HG02852 (cell line): Measurements from ENCODE around the gene AK5.

Experiments
- ATAC-seq: cut with Tn5 transposase; IDR thresholded peaks from one replicate; pipeline ENCODE4 v1.9.1; 2021; ENCODE audit warnings: mild to moderate bottlenecking, moderate library complexity; ENCODE audit not compliant: unreplicated experiment

Gene AK5

DNA sequence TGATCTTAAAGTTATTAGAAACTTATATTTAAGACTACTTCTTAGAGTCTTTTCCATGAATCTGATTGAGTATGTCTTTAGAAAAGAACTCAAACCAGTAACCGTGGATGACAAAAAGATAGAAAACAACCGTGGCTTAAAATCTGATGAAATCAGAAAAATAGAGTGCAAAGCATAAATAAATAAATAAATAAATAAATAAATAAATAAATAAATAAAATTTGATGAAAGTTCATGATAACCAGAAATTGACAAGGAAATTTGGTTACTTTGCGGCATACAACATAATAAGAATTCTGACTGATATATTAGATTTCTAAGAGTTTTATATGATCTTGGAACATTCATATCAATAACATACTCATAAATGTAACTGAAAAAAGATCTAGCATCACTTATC, 152.1 kb downstream of the AK5 start:
- no peak for ATAC-seq

- no peak for ATAC-seq
Measured at GRCh38 chr1:77434967-77435366, 153.1 kb downstream of the AK5 start.

GRCh38 chr1:77438236-77438913, 156.6 kb downstream of the AK5 start:
- ATAC-seq = no peak

DNA sequence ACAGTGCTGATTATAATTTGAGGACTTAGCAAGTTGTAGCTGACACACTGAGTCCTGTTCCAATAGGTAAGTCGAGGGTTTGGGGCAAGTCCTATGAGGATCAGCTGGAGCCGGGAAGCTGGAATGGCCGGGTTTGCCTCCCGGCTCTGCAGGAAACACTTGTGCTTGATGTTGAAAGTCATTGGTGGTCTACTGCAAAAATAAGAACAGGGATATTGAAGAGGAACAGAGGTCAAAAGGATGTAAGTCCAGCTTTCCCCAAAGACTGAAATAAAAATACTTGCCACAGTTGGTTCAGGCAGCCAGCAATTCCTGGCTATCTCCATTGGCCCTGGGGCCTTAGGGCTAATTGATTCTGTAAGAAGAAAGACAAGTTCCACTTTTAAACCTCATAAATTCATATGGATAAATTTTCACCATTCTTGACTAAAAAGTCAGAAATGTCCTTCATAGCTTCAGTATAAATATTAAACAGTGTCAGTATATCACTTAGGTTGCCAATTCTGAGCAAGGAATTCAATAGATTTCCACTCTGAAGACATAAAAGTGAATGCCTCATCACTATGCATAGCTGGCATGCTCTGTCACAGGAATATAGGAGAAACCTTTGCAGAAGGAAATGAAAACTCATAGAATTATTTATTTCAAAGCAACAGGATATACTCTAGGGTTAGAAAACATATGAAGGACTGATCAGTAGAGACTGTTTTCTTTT, 165.2 kb downstream of the AK5 start:
- no peak for ATAC-seq

DNA sequence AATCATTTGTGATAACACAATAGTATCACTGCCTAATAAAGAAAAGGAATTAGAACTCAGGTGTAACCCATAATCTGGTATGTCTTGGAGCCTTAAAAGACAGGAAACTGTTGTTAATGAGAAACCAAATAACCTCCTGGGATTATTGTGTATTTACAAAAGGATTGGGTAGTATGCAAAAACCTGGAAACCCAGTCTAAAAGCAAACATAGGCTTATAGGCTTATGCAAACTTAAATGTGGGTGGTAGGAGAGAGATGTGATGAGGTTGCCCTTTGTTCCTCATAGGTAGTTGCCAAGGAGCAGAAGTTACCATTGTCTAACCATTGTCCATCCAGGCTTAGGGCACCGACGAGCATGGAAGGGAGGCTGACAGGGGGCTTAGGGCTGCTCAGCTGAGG, 165.8 kb downstream of the AK5 start:
- ATAC-seq = no peak

DNA sequence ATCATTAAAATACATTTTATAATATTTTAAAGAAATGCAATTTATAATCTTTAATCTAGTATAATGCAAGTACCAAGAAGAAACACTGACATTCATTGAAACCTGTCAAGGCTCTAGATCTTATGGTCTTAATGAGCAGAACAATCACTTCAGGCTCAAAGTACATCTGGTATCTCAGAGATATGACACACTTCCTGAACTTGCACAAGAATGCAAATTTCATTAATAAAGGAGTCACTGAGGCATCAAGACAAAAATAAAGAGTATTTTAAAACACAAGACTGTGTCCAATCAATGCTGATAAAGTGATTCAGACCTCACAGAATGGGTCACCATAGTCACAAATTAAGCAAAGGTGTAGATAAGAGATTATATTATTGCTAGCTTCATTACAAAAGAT, 178.1 kb downstream of the AK5 start:
- no peak for ATAC-seq

- ATAC-seq = no peak
Measured at GRCh38 chr1:77461691-77462090, 179.9 kb downstream of the AK5 start.

- ATAC-seq = no peak
Measured at GRCh38 chr1:77463216-77463615, 181.4 kb downstream of the AK5 start.

- no peak for ATAC-seq
Measured at GRCh38 chr1:77465139-77465538, 183.3 kb downstream of the AK5 start.

DNA sequence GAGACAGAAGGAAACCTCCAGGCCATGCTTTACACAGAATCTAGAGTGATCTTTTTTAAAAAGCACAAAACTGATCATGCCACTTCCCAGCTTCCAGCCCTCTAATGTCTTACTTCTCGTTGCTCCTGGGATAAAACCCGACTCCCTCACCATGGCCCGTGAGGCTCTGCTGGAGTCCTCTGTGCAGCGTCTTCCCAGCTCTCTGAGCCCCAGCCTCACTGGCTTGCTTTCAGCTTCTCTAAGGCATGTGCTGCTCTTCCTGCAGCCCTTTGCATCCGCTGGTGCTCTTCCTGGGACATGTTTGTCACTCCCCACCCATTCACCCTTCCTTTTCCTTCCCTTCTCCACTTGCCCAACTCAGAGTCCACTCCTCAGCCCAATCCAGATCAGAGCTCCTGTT, 184.1 kb downstream of the AK5 start:
- ATAC-seq = no peak

GRCh38 chr1:77467021-77467595, 185.3 kb downstream of the AK5 start:
- ATAC-seq = no peak

GRCh38 chr1:77467741-77468140, 185.9 kb downstream of the AK5 start:
- ATAC-seq = no peak

- no peak for ATAC-seq
Measured at GRCh38 chr1:77468257-77468948, 186.6 kb downstream of the AK5 start.

GRCh38 chr1:77468949-77469710, 187.3 kb downstream of the AK5 start:
- ATAC-seq = no peak

GRCh38 chr1:77471691-77472090, 189.9 kb downstream of the AK5 start:
- no peak for ATAC-seq

- no peak for ATAC-seq
Measured at GRCh38 chr1:77473690-77474089, 191.9 kb downstream of the AK5 start.

DNA sequence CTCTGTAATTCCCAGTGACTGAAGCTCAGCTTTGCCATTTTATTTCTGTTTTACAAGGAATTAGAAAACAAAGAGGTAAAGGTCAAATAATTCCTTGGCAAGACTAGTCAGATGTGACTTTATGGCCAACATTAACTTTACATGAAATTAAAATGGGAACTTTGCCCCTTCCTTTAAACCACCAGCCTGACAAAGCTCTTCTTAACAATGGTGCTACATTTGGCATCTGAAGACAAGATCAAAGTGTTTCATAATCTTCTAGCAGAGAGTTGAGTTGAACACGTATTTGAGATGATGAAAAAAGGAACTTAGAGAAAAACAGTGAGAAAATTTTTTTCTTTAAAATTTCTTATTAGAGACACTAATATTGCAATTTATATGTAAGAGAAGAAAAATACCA, 193.8 kb downstream of the AK5 start:
- ATAC-seq = no peak

- ATAC-seq = no peak
Measured at GRCh38 chr1:77476475-77476874, 194.7 kb downstream of the AK5 start.

- no peak for ATAC-seq
Measured at GRCh38 chr1:77484334-77484733, 202.5 kb downstream of the AK5 start.

DNA sequence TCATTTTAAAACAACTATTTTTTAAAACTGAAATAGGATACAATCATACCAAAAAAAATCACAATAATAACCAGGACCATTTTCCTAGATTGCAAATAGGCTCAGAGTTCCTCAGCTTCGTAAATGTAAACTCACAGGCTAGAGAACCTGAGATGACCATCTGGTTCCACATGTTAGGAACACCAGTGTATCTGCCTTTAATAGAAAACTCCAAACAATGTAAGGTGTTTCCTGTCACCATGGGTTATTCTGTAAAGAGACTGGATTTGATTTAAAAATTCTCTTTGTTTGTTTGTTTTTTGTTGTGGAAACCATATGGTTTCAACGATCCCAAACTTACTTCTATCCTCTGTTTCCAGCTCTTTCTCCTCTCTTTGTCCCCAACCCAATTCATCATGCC, 203.1 kb downstream of the AK5 start:
- no peak for ATAC-seq

DNA sequence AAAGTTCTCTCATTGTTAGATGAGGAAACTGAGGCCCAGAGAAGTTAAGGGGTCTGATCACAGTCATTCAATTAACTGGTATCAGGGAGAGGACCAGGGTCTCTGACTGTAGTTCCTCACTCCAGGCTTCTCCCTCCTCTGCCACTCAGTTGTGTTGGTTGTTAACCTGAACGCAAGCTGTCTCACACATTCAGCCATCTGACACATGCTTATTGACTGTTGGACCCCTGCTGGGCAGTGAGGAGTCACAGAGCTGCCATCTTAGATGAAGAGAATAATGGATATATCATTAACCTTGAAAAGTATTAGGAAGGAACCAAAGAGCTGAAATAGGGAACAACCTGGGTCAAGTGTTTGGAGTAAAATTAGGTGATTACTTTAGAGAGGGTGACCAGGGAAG, 205.8 kb downstream of the AK5 start:
- ATAC-seq = no peak
